HCT116 (cell line): Measurements from ENCODE around the gene SLMAP. TPM values are rescaled to one million over a fixed set of nuclear protein-coding genes. Genes with fewer than 3 reads are reported as not detected.

Experiments used
- ATAC-seq: fragments of 200-7000 bp; cut with Tn5 transposase; 2 replicates; pipeline ENCODE4 v1.9.1; 2020; ENCODE audit warnings: mild to moderate bottlenecking, moderate library complexity
- BruUV-seq: library from RNA; stranded (reverse); fragments of 400-500 nt; replicated peaks from 2 replicates; lab custom pipeline; 2021; lab: Mats Ljungman, UMichigan
- CTCF ChIA-PET: fragments of 300-600 bp; sonication (Branson Sonifier 250); formaldehyde crosslinking; loops from one replicate; lab custom pipeline; 2021; ENCODE audit warnings: antibody characterized with exemption; lab: Charles Lee
- POLR2A ChIA-PET: fragments of 300-600, 350-600 bp; sonication (Branson Sonifier 250); formaldehyde crosslinking; loops from one replicate; lab custom pipeline; 2021; ENCODE audit warnings: antibody characterized with exemption; lab: Charles Lee
- RAD21 ChIA-PET, 2 experiments: fragments of 300-600 bp; sonication (Branson Sonifier 250); formaldehyde crosslinking; loops; one replicate each; lab custom pipeline; 2023; ENCODE audit warnings: low total read pairs in 2 of 2; ENCODE audit not compliant: uncharacterized antibody in 2 of 2, unreplicated experiment in 2 of 2, low non-redundant PET in 1 of 2; lab: Charles Lee
- DNase-seq: peaks from one replicate; pipeline ENCODE4 v3.0.0-alpha.2; 2010; ENCODE audit warnings: low read depth, low spot score
- H2AFZ ChIP-seq: fragments of 200-600 bp; shearing (Covaris generic), sonication (generic); 2 replicates; pipeline ENCODE4 v1.6.1; 2017; ENCODE audit warnings: low read depth, mixed run types, mixed read lengths, antibody characterized with exemption, low read length; ENCODE audit not compliant: poor library complexity, severe bottlenecking
- H3K27ac ChIP-seq: 2 replicates; pipeline ENCODE4 v1.5.1; 2012; ENCODE audit warnings: low read depth, low read length
- H3K27me3 ChIP-seq: fragments of 200-600 bp; sonication (generic); 2 replicates; pipeline ENCODE4 v1.6.1; 2016; ENCODE audit warnings: mixed run types, low read length, mixed read lengths; ENCODE audit not compliant: insufficient read depth
- H3K36me3 ChIP-seq, 2 experiments: fragments of 200-500 bp in 1 of 2; fragments of 200-600 bp in 1 of 2; sonication (Bioruptor generic) in 1 of 2; sonication (generic) in 1 of 2; 2 replicates each; pipeline versions ENCODE4 v1.5.1 to v1.6.1; 2014 to 2016; ENCODE audit warnings: low read length in 2 of 2, inconsistent platforms in 1 of 2, mixed read lengths in 1 of 2, mixed run types in 1 of 2; ENCODE audit not compliant: insufficient read depth in 2 of 2, control insufficient read depth in 1 of 2
- H3K4me1 ChIP-seq, 2 experiments: fragments of 200-600 bp in 1 of 2; sonication (generic) in 1 of 2; 2 replicates each; pipeline versions ENCODE4 v1.5.1 to v1.6.1; 2012 to 2017; ENCODE audit warnings: low read length in 2 of 2, inconsistent platforms in 1 of 2, mild to moderate bottlenecking in 1 of 2, mixed read lengths in 1 of 2, mixed run types in 1 of 2, moderate library complexity in 1 of 2; ENCODE audit not compliant: insufficient read depth in 2 of 2, control insufficient read depth in 1 of 2
- H3K4me2 ChIP-seq: fragments of 200-600 bp; sonication (generic); 2 replicates; pipeline ENCODE4 v1.6.1; 2017; ENCODE audit warnings: mixed run types, low read length, mixed read lengths
- H3K4me3 ChIP-seq, 2 experiments: fragments of 200-600 bp in 1 of 2; sonication (generic) in 1 of 2; replicated peaks in 1 of 2; 2 replicates each; pipeline ENCODE4 v1.5.1; 2011 to 2016; ENCODE audit warnings: low read length in 2 of 2, control low read depth in 1 of 2, low read depth in 1 of 2, mild to moderate bottlenecking in 1 of 2, mixed read lengths in 1 of 2, mixed run types in 1 of 2
- H3K79me2 ChIP-seq: fragments of 200-600 bp; sonication (generic); 2 replicates; pipeline ENCODE4 v1.6.1; 2017; ENCODE audit warnings: mild to moderate bottlenecking, mixed run types, low read length, moderate library complexity, mixed read lengths; ENCODE audit not compliant: insufficient read depth
- H3K9ac ChIP-seq: fragments of 200-600 bp; sonication (generic); 2 replicates; pipeline ENCODE4 v1.6.1; 2016; ENCODE audit warnings: low read length, mixed read lengths
- H3K9me2 ChIP-seq: fragments of 200-600 bp; sonication (generic), shearing (Covaris generic); 2 replicates; pipeline ENCODE4 v1.6.1; 2017; ENCODE audit warnings: mixed run types, mild to moderate bottlenecking, moderate library complexity; ENCODE audit not compliant: insufficient read depth
- H3K9me3 ChIP-seq, 2 experiments: fragments of 200-500 bp in 1 of 2; fragments of 200-600 bp in 1 of 2; sonication (Bioruptor generic) in 1 of 2; sonication (generic) in 1 of 2; 2 replicates each; pipeline ENCODE4 v1.6.1; 2014 to 2017; ENCODE audit warnings: low read length in 2 of 2, mixed read lengths in 2 of 2, inconsistent platforms in 1 of 2, low read depth in 1 of 2, mild to moderate bottlenecking in 1 of 2, mixed run types in 1 of 2, moderate library complexity in 1 of 2; ENCODE audit not compliant: control insufficient read depth in 1 of 2, insufficient read depth in 1 of 2
- H4K20me1 ChIP-seq: fragments of 200-600 bp; sonication (generic), shearing (Covaris generic); 2 replicates; pipeline ENCODE4 v1.6.1; 2017; ENCODE audit warnings: mixed run types, mild to moderate bottlenecking, moderate library complexity; ENCODE audit not compliant: insufficient read depth
- CBX3 ChIP-seq: IDR thresholded peaks from 2 replicates; pipeline ENCODE4 v1.6.1; 2012; ENCODE audit warnings: low read depth
- CEBPB ChIP-seq: IDR thresholded peaks from 2 replicates; pipeline ENCODE4 v1.6.1; 2012; ENCODE audit warnings: low read depth
- EGR1 ChIP-seq: IDR thresholded peaks from 2 replicates; pipeline ENCODE4 v1.6.1; 2012; ENCODE audit warnings: low read depth
- ELF1 ChIP-seq: IDR thresholded peaks from 2 replicates; pipeline ENCODE4 v1.6.1; 2012; ENCODE audit warnings: low read depth, borderline replicate concordance
- EZH2phosphoT487 ChIP-seq: fragments of 200-600 bp; IDR thresholded peaks from 2 replicates; pipeline ENCODE4 v1.6.1; 2018; ENCODE audit warnings: antibody characterized with exemption, borderline replicate concordance
- JUND ChIP-seq: IDR thresholded peaks from 2 replicates; pipeline ENCODE4 v1.6.1; 2012
- RAD21 ChIP-seq: IDR thresholded peaks from 2 replicates; pipeline ENCODE4 v1.6.1; 2012; ENCODE audit warnings: low read depth, mild to moderate bottlenecking
- REST ChIP-seq: IDR thresholded peaks from 2 replicates; pipeline ENCODE4 v1.6.1; 2012; ENCODE audit warnings: low read depth
- SIN3A ChIP-seq: IDR thresholded peaks from 2 replicates; pipeline ENCODE4 v1.6.1; 2012; ENCODE audit warnings: low read depth
- SP1 ChIP-seq: IDR thresholded peaks from 2 replicates; pipeline ENCODE4 v1.6.1; 2012; ENCODE audit warnings: low read depth
- SRF ChIP-seq: IDR thresholded peaks from 2 replicates; pipeline ENCODE4 v1.6.1; 2012; ENCODE audit warnings: low read depth
- YY1 ChIP-seq: IDR thresholded peaks from 2 replicates; pipeline ENCODE4 v1.6.1; 2011; ENCODE audit warnings: low read length, low read depth, moderate library complexity, mild to moderate bottlenecking; ENCODE audit not compliant: insufficient replicate concordance; ENCODE audit errors: extremely low read depth
- ZFX ChIP-seq: fragments of 450-650 bp; IDR thresholded peaks from 2 replicates; pipeline ENCODE4 v1.6.1; 2017
- ZNF274 ChIP-seq: fragments of 200-500 bp; sonication (Bioruptor generic); IDR thresholded peaks from 2 replicates; pipeline ENCODE4 v1.6.1; 2014; ENCODE audit warnings: mild to moderate bottlenecking, low read depth, low read length, inconsistent platforms
- intact Hi-C: fragments of 100-400 bp; cut with micrococcal nuclease; formaldehyde crosslinking; loops from 2 replicates; pipeline ENCODE4 v1.10.0; 2022
- total RNA-seq: library from RNA; stranded (reverse); gene quantifications from one replicate; pipeline ENCODE4 v1.2.1, GENCODE V29; 2021; ENCODE audit not compliant: unreplicated experiment
- TF ChIP-seq, protein P1 (sequence below), 3 experiments: fragments of 200-600 bp in 1 of 3; sonication (generic) in 1 of 3; IDR thresholded peaks in 2 of 3; conservative IDR thresholded peaks in 1 of 3; 2 replicates each; pipeline ENCODE4 v1.5.1; 2012 to 2017; ENCODE audit warnings: low read depth in 2 of 3, low read length in 2 of 3, antibody characterized with exemption in 1 of 3, borderline replicate concordance in 1 of 3, control low read depth in 1 of 3, mild to moderate bottlenecking in 1 of 3, mixed read lengths in 1 of 3, mixed run types in 1 of 3, moderate library complexity in 1 of 3; ENCODE audit not compliant: insufficient read depth in 1 of 3
- TF ChIP-seq, protein P2 (sequence below): IDR thresholded peaks from 2 replicates; pipeline ENCODE4 v1.6.1; 2012
- TF ChIP-seq, protein P3 (sequence below): IDR thresholded peaks from 2 replicates; pipeline ENCODE4 v1.6.1; 2011; ENCODE audit warnings: mild to moderate bottlenecking, low read length, moderate library complexity; ENCODE audit not compliant: insufficient replicate concordance; ENCODE audit errors: extremely low read depth

SLMAP gene
- total RNA-seq, 1 experiment from 2014 or later, result 81.0 TPM

DNA sequence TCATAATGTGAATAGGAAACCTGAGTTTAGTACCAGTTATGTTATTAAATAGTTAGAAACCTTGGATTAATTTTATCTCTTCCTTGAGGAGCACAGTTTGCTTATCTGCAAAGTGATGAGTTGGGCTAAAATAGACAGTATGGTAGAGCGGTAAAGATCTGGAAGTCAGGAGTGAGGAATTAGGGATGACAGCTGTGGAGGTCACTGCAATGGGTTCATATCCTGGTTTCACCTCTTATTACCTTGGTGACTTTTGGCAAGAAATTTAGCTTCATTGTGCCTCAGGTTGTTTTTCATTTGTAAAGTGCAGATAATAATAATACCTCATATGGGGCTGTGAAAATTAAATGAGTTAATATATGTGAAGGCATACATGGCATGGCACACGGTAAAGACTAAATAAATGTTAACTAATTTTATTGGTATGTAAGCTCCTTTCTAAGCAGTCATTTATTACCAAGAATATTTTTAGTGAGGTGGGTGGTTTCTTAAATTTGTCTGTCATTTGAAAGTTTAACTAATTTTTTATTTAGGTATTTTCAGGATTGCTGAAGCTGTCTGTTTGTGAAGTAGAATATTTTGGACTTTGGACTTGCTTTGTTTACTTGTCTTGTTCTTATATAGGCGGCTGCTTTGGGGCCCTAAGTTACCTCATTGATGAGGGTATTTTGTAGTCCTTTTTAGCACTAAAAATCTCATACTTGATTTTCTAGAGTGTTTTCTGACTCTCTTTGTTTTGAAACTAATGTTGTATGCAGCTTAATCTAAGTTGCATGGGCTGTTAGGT lies 41.8 kb downstream of the SLMAP start (continued):
- TF ChIP-seq, protein P1, sequence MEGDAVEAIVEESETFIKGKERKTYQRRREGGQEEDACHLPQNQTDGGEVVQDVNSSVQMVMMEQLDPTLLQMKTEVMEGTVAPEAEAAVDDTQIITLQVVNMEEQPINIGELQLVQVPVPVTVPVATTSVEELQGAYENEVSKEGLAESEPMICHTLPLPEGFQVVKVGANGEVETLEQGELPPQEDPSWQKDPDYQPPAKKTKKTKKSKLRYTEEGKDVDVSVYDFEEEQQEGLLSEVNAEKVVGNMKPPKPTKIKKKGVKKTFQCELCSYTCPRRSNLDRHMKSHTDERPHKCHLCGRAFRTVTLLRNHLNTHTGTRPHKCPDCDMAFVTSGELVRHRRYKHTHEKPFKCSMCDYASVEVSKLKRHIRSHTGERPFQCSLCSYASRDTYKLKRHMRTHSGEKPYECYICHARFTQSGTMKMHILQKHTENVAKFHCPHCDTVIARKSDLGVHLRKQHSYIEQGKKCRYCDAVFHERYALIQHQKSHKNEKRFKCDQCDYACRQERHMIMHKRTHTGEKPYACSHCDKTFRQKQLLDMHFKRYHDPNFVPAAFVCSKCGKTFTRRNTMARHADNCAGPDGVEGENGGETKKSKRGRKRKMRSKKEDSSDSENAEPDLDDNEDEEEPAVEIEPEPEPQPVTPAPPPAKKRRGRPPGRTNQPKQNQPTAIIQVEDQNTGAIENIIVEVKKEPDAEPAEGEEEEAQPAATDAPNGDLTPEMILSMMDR (IDR thresholded peaks at IDR 0.05 in 2 of 3, conservative IDR thresholded peaks at IDR 0.05 in 1 of 3; ENCODE audit: borderline replicate concordance in 1 of 3, insufficient read depth in 1 of 3, low read depth in 2 of 3, low read length in 2 of 3), result no peak

DNA sequence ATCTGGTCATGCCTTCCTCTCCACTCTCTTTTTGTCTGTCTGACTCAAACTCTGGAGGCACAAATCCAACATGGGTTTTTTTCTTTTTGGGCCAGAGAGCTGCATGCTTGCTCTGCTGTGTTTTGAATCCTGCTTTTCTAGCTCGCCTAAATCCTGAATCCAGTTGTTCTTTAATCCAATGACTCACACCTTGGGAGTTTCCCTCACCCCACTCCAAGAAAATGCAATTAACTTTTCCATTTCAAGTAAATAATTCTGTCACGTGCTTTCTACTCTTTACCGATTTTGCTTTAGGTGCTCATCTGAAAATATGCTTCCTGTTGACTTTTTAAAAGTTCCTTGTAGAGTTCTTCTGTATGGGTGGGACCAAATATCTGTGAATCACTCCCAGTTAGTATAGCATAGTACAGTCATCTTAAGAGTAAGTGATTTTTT lies 47.6 kb downstream of the SLMAP start:
- RAD21 ChIA-PET, result no interaction called here
- no peaks in the 10 kb centered on the region for H4K20me1 ChIP-seq
- no peak overlapping the region for H2AFZ ChIP-seq
- BruUV-seq, result no TSS peak
- H3K79me2 ChIP-seq, result peaks cover 96% of the 10 kb centered on the region
- peak overlapping the region; percentile 44 for H3K9ac ChIP-seq
- H3K4me1 ChIP-seq, result peaks cover 49 to 66% of the 10 kb centered on the region in 2 experiments
- no peaks in the 10 kb centered on the region for H3K9me2 ChIP-seq
- POLR2A ChIA-PET, result interaction anchor here (1.0 kb wide), 1 partner anchor 48 kb away, joined by 4 read pairs; the partner anchor contains the start of gene SLMAP
- peak; percentile 96 for DNase-seq
- H3K4me3 ChIP-seq, result peak overlapping the region in 1 of 2 experiments; percentile 27; a peak in 2 of 4 replicates
- CTCF ChIA-PET, result no interaction called here
- H3K36me3 ChIP-seq, result no peaks in the 10 kb centered on the region
- peak overlapping the region; percentile 77 for H3K27ac ChIP-seq
- intact Hi-C loops, result loop anchor here (2.0 kb wide), 1 partner anchor 47 kb away; the partner anchor contains the start of gene SLMAP
- H3K4me2 ChIP-seq, result peak overlapping the region; percentile 69
- no peaks in the 10 kb centered on the region for H3K9me3 ChIP-seq
- ATAC-seq, result peak; percentile 75
- no peaks in the 10 kb centered on the region for H3K27me3 ChIP-seq
- TF ChIP-seq, protein P2, sequence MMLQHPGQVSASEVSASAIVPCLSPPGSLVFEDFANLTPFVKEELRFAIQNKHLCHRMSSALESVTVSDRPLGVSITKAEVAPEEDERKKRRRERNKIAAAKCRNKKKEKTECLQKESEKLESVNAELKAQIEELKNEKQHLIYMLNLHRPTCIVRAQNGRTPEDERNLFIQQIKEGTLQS, result peak; percentile 61; the same call in 1 of the 2 replicates
- TF ChIP-seq SIN3A (peak; percentile 92), EGR1 (peak; percentile 41; the same call in 1 of the 2 replicates), CBX3 (peak; percentile 97), ELF1 (no peak; the same call in 1 of the 2 replicates), SRF (peak; percentile 85), SP1 (peak; percentile 99), JUND (peak; percentile 99), CEBPB (peak; percentile 58), EZH2phosphoT487 (no peak), YY1 (peak; percentile 75), RAD21 (peak; percentile 33), ZNF274 (no peak), ZFX (no peak), REST (no peak)
- TF ChIP-seq, protein P3, sequence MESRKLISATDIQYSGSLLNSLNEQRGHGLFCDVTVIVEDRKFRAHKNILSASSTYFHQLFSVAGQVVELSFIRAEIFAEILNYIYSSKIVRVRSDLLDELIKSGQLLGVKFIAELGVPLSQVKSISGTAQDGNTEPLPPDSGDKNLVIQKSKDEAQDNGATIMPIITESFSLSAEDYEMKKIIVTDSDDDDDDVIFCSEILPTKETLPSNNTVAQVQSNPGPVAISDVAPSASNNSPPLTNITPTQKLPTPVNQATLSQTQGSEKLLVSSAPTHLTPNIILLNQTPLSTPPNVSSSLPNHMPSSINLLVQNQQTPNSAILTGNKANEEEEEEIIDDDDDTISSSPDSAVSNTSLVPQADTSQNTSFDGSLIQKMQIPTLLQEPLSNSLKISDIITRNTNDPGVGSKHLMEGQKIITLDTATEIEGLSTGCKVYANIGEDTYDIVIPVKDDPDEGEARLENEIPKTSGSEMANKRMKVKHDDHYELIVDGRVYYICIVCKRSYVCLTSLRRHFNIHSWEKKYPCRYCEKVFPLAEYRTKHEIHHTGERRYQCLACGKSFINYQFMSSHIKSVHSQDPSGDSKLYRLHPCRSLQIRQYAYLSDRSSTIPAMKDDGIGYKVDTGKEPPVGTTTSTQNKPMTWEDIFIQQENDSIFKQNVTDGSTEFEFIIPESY, result no peak
